Activated B cell treated with CpG ODN at 0.5 μM for 24 hours (primary cell): Measurements from ENCODE around the gene MRPL51. TPM values are rescaled to one million over a fixed set of nuclear protein-coding genes. Genes with fewer than 3 reads are reported as not detected.
"Not testable (repeated sequence)": the region's sequence is repeated elsewhere in the genome, so short reads cannot be mapped to it uniquely, and the experiment has no call there.

Experiments
- ATAC-seq: fragments of 200-7000 bp; cut with Tn5 transposase; one replicate; pipeline ENCODE4 v1.10.0; 2021; ENCODE audit warnings: low read depth, mild to moderate bottlenecking, moderate library complexity
- CTCF ChIA-PET: fragments of 350-600 bp; sonication (Branson Sonifier 250); formaldehyde crosslinking; loops from one replicate; lab custom pipeline; 2021; ENCODE audit warnings: antibody characterized with exemption; lab: Charles Lee
- POLR2A ChIA-PET: fragments of 350-600 bp; sonication (Branson Sonifier 250); formaldehyde crosslinking; loops from one replicate; lab custom pipeline; 2021; ENCODE audit warnings: antibody characterized with exemption; lab: Charles Lee
- DNase-seq: peaks from one replicate; pipeline ENCODE4 v3.0.0; 2022
- H3K27ac Mint-ChIP-seq: one replicate; pipeline ENCODE4 v1.8.0; 2020; ENCODE audit warnings: mixed read lengths
- H3K27me3 Mint-ChIP-seq: one replicate; pipeline ENCODE4 v1.8.0; 2021; ENCODE audit warnings: mixed read lengths
- H3K36me3 Mint-ChIP-seq: one replicate; pipeline ENCODE4 v1.8.0; 2021; ENCODE audit warnings: low read depth, mixed read lengths
- H3K4me1 Mint-ChIP-seq: one replicate; pipeline ENCODE4 v1.8.0; 2021; ENCODE audit warnings: mixed read lengths
- H3K4me3 Mint-ChIP-seq: one replicate; pipeline ENCODE4 v1.8.0; 2020; ENCODE audit warnings: mild to moderate bottlenecking, mixed read lengths
- H3K9me3 Mint-ChIP-seq: one replicate; pipeline ENCODE4 v1.8.0; 2020; ENCODE audit warnings: mixed read lengths
- CTCF ChIP-seq: fragments of 200-600 bp; IDR thresholded peaks from one replicate; pipeline ENCODE4 v1.8.0; 2022; ENCODE audit warnings: antibody characterized with exemption, mild to moderate bottlenecking
- intact Hi-C: fragments of 100-400 bp; cut with micrococcal nuclease; formaldehyde crosslinking; loops from one replicate; pipeline ENCODE4 v1.15.1; 2024
- total RNA-seq: library from RNA; stranded (reverse); gene quantifications from 2 replicates; pipeline ENCODE4 v1.2.3, GENCODE V29; 2022

The MRPL51 gene
- total RNA-seq, 1 donor from 2014 or later: 130 TPM

GRCh38 chr12:6522193-6522592, 29.1 kb upstream of the MRPL51 start:
- Mint-ChIP-seq H3K27me3 (no peaks in the 10 kb centered on the region), H3K9me3 (no peaks in the 10 kb centered on the region), H3K36me3 (peaks cover 85% of the 10 kb centered on the region), H3K4me1 (no peaks in the 10 kb centered on the region), H3K4me3 (no peak overlapping the region), H3K27ac (no peak overlapping the region)
- no peak for TF ChIP-seq CTCF
- ChIA-PET CTCF (no interaction called here), POLR2A (no interaction called here)
- intact Hi-C loops: no loop called here
- ATAC-seq (no peak), DNase-seq (no peak)

GRCh38 chr12:6520186-6520585, 27.1 kb upstream of the MRPL51 start:
- ATAC-seq (no peak), DNase-seq (no peak)
- Mint-ChIP-seq H3K27ac (no peak overlapping the region), H3K4me3 (no peak overlapping the region), H3K36me3 (peaks cover 81% of the 10 kb centered on the region), H3K27me3 (no peaks in the 10 kb centered on the region), H3K9me3 (no peaks in the 10 kb centered on the region), H3K4me1 (no peaks in the 10 kb centered on the region)
- intact Hi-C loops: no loop called here
- no peak for TF ChIP-seq CTCF
- CTCF ChIA-PET: no interaction called here
- POLR2A ChIA-PET: no interaction called here

- H3K9me3 Mint-ChIP-seq: no peaks in the 10 kb centered on the region
- ATAC-seq: no peak
- POLR2A ChIA-PET: no interaction called here
Measured at GRCh38 chr12:6508087-6508486, 15.0 kb upstream of the MRPL51 start.

GRCh38 chr12:6507102-6507998, 14.3 kb upstream of the MRPL51 start:
- Mint-ChIP-seq H3K36me3 (peaks cover 30% of the 10 kb centered on the region), H3K4me3 (no peak overlapping the region), H3K27ac (no peak overlapping the region), H3K9me3 (no peaks in the 10 kb centered on the region), H3K27me3 (no peaks in the 10 kb centered on the region), H3K4me1 (no peaks in the 10 kb centered on the region)
- ATAC-seq (no peak), DNase-seq (no peak)
- intact Hi-C loops: no loop called here
- ChIA-PET CTCF (interaction anchor here (1.1 kb wide), 1 partner anchor 30 kb away, joined by 3 read pairs; no protein-coding TSS in a partner anchor), POLR2A (no interaction called here)
- no peak for TF ChIP-seq CTCF

More at GRCh38 chr12:6508087-6508486, 15.0 kb upstream of the MRPL51 start:
- no peak overlapping the region for H3K4me3 Mint-ChIP-seq
- H3K4me1 Mint-ChIP-seq: no peaks in the 10 kb centered on the region
- H3K36me3 Mint-ChIP-seq: peaks cover 36% of the 10 kb centered on the region
- H3K27me3 Mint-ChIP-seq: no peaks in the 10 kb centered on the region
- H3K27ac Mint-ChIP-seq: no peak overlapping the region
- TF ChIP-seq CTCF: no peak
- no peak for DNase-seq
- CTCF ChIA-PET: no interaction called here
- intact Hi-C loops: no loop called here

- POLR2A ChIA-PET: interaction anchor here (0.7 kb wide), 1 partner anchor 76 kb away, joined by 4 read pairs; no protein-coding TSS in a partner anchor
Measured at GRCh38 chr12:6500466-6500865, 7.4 kb upstream of the MRPL51 start.

GRCh38 chr12:6497291-6497690, 4.2 kb upstream of the MRPL51 start:
- CTCF ChIA-PET, H3K4me3 Mint-ChIP-seq, H3K27me3 Mint-ChIP-seq, ATAC-seq, POLR2A ChIA-PET, H3K9me3 Mint-ChIP-seq, intact Hi-C loops, DNase-seq: not testable (repeated sequence)
- H3K27ac Mint-ChIP-seq: peak overlapping the region; percentile 37
- H3K4me1 Mint-ChIP-seq: peaks cover 25% of the 10 kb centered on the region
- H3K36me3 Mint-ChIP-seq: peaks cover 31% of the 10 kb centered on the region

More at GRCh38 chr12:6500466-6500865, 7.4 kb upstream of the MRPL51 start:
- ATAC-seq (no peak), DNase-seq (no peak)
- CTCF ChIA-PET: interaction anchor here (0.8 kb wide), 1 partner anchor 35 kb away, joined by 3 read pairs; no protein-coding TSS in a partner anchor
- Mint-ChIP-seq H3K4me1 (peaks cover 2% of the 10 kb centered on the region), H3K27me3 (no peaks in the 10 kb centered on the region), H3K4me3 (no peak overlapping the region), H3K27ac (no peak overlapping the region), H3K9me3 (no peaks in the 10 kb centered on the region), H3K36me3 (peaks cover 25% of the 10 kb centered on the region)
- no peak for TF ChIP-seq CTCF
- intact Hi-C loops: no loop called here
